Liver (tissue), 3 donors: ENCODE results near the gene SPIN2A.

Experiments
- EGR1 ChIP-seq, 2 donors: IDR thresholded peaks; 2 replicates each; pipeline ENCODE4 v1.6.1; 2016 to 2018; ENCODE audit warnings: antibody characterized with exemption in 2 of 2, low read depth in 2 of 2
- FOXA1 ChIP-seq: IDR thresholded peaks from 2 replicates; pipeline ENCODE4 v1.6.1; 2016; ENCODE audit warnings: antibody characterized with exemption
- GABPA ChIP-seq, 2 donors: IDR thresholded peaks in 1 of 2; conservative IDR thresholded peaks in 1 of 2; 2 replicates each; pipeline ENCODE4 v1.6.1; 2016; ENCODE audit warnings: antibody characterized with exemption in 2 of 2, mild to moderate bottlenecking in 1 of 2, moderate library complexity in 1 of 2
- HNF4A ChIP-seq, 2 donors: conservative IDR thresholded peaks; 2 replicates each; pipeline ENCODE4 v1.6.1; 2016; ENCODE audit warnings: antibody characterized with exemption in 2 of 2, mild to moderate bottlenecking in 2 of 2
- JUND ChIP-seq, 2 donors: IDR thresholded peaks; 2 replicates each; pipeline ENCODE4 v1.6.1; 2016; ENCODE audit warnings: antibody characterized with exemption in 2 of 2
- RAD21 ChIP-seq, 2 donors: IDR thresholded peaks; 2 replicates each; pipeline ENCODE4 v1.6.1; 2016; ENCODE audit warnings: antibody characterized with exemption in 2 of 2, mild to moderate bottlenecking in 2 of 2
- RXRA ChIP-seq, 2 donors: IDR thresholded peaks; 2 replicates each; pipeline ENCODE4 v1.6.1; 2017 to 2018; ENCODE audit warnings: antibody characterized with exemption in 2 of 2, mild to moderate bottlenecking in 1 of 2
- SP1 ChIP-seq: IDR thresholded peaks from 2 replicates; pipeline ENCODE4 v1.6.1; 2018; ENCODE audit warnings: antibody characterized with exemption, mild to moderate bottlenecking
- TAF1 ChIP-seq: conservative IDR thresholded peaks from 2 replicates; pipeline ENCODE4 v1.6.1; 2016; ENCODE audit warnings: antibody characterized with exemption, mild to moderate bottlenecking
- YY1 ChIP-seq: IDR thresholded peaks from 2 replicates; pipeline ENCODE4 v1.6.1; 2016; ENCODE audit warnings: antibody characterized with exemption, mild to moderate bottlenecking
- TF ChIP-seq, protein P1 (sequence below): fragments of 150-350 bp; IDR thresholded peaks from 2 replicates; pipeline ENCODE4 v1.5.1; 2017; ENCODE audit warnings: improper control_type of control experiment, low read depth, low read length; ENCODE audit not compliant: missing input control
- TF ChIP-seq, protein P2 (sequence below): IDR thresholded peaks from 2 replicates; pipeline ENCODE4 v1.6.1; 2016; ENCODE audit warnings: antibody characterized with exemption
- TF ChIP-seq, protein P3 (sequence below): IDR thresholded peaks from 2 replicates; pipeline ENCODE4 v1.6.1; 2016; ENCODE audit warnings: antibody characterized with exemption, mild to moderate bottlenecking
- TF ChIP-seq, protein P4 (sequence below): IDR thresholded peaks from 2 replicates; pipeline ENCODE4 v1.6.1; 2016; ENCODE audit warnings: antibody characterized with exemption
- donor health status: healthy.
- donor health status: healthy.

DNA sequence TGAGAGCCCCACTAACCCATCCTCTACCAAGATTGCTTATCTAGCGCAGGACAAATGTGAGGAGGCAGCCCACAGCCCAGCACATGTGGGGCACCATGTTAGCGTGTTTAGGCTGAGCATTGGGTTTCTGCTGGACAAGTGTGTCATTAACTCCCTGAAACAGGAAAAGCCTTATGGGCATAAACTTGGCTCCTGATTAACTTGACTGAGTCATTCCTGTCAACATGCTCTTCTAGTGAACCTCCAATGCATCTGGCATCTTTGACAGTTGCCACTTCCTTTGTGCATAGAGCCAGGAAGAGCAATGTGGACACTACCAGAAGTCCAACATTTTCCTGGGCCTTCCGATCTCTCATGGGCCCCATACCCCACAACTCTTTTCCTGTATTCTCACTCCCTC, 2.5 kb downstream of the SPIN2A start:
- TF ChIP-seq YY1 (no peak), TAF1 (no peak), GABPA (IDR thresholded peaks at IDR 0.05 in 1 of 2, conservative IDR thresholded peaks at IDR 0.05 in 1 of 2) (no peak), RXRA (IDR thresholded peaks at IDR 0.05) (no peak), RAD21 (IDR thresholded peaks at IDR 0.05) (no peak), SP1 (no peak), JUND (IDR thresholded peaks at IDR 0.05) (no peak), HNF4A (conservative IDR thresholded peaks at IDR 0.05) (no peak), EGR1 (IDR thresholded peaks at IDR 0.05; ENCODE audit: low read depth in 2 of 2) (no peak), FOXA1 (no peak)
- TF ChIP-seq, protein P1, sequence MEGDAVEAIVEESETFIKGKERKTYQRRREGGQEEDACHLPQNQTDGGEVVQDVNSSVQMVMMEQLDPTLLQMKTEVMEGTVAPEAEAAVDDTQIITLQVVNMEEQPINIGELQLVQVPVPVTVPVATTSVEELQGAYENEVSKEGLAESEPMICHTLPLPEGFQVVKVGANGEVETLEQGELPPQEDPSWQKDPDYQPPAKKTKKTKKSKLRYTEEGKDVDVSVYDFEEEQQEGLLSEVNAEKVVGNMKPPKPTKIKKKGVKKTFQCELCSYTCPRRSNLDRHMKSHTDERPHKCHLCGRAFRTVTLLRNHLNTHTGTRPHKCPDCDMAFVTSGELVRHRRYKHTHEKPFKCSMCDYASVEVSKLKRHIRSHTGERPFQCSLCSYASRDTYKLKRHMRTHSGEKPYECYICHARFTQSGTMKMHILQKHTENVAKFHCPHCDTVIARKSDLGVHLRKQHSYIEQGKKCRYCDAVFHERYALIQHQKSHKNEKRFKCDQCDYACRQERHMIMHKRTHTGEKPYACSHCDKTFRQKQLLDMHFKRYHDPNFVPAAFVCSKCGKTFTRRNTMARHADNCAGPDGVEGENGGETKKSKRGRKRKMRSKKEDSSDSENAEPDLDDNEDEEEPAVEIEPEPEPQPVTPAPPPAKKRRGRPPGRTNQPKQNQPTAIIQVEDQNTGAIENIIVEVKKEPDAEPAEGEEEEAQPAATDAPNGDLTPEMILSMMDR = no peak
- TF ChIP-seq, protein P2, sequence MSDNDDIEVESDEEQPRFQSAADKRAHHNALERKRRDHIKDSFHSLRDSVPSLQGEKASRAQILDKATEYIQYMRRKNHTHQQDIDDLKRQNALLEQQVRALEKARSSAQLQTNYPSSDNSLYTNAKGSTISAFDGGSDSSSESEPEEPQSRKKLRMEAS = no peak
- TF ChIP-seq, protein P3, sequence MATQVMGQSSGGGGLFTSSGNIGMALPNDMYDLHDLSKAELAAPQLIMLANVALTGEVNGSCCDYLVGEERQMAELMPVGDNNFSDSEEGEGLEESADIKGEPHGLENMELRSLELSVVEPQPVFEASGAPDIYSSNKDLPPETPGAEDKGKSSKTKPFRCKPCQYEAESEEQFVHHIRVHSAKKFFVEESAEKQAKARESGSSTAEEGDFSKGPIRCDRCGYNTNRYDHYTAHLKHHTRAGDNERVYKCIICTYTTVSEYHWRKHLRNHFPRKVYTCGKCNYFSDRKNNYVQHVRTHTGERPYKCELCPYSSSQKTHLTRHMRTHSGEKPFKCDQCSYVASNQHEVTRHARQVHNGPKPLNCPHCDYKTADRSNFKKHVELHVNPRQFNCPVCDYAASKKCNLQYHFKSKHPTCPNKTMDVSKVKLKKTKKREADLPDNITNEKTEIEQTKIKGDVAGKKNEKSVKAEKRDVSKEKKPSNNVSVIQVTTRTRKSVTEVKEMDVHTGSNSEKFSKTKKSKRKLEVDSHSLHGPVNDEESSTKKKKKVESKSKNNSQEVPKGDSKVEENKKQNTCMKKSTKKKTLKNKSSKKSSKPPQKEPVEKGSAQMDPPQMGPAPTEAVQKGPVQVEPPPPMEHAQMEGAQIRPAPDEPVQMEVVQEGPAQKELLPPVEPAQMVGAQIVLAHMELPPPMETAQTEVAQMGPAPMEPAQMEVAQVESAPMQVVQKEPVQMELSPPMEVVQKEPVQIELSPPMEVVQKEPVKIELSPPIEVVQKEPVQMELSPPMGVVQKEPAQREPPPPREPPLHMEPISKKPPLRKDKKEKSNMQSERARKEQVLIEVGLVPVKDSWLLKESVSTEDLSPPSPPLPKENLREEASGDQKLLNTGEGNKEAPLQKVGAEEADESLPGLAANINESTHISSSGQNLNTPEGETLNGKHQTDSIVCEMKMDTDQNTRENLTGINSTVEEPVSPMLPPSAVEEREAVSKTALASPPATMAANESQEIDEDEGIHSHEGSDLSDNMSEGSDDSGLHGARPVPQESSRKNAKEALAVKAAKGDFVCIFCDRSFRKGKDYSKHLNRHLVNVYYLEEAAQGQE = no peak
- TF ChIP-seq, protein P4, sequence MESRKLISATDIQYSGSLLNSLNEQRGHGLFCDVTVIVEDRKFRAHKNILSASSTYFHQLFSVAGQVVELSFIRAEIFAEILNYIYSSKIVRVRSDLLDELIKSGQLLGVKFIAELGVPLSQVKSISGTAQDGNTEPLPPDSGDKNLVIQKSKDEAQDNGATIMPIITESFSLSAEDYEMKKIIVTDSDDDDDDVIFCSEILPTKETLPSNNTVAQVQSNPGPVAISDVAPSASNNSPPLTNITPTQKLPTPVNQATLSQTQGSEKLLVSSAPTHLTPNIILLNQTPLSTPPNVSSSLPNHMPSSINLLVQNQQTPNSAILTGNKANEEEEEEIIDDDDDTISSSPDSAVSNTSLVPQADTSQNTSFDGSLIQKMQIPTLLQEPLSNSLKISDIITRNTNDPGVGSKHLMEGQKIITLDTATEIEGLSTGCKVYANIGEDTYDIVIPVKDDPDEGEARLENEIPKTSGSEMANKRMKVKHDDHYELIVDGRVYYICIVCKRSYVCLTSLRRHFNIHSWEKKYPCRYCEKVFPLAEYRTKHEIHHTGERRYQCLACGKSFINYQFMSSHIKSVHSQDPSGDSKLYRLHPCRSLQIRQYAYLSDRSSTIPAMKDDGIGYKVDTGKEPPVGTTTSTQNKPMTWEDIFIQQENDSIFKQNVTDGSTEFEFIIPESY = no peak
